Astrocyte (in vitro differentiated cells and primary cell): ENCODE results near the gene C6orf141. TPM values are rescaled to one million over a fixed set of nuclear protein-coding genes. Genes with fewer than 3 reads are reported as not detected.

Experiments
- DNase-seq: peaks from one replicate; pipeline ENCODE4 v3.0.0-alpha.2; 2010; ENCODE audit warnings: low read depth
- FAIRE-seq: peaks from 2 replicates; lab custom pipeline; 2011; peaks lifted over from hg19 to GRCh38; lab: Jason Lieb, UNC
- H2AFZ ChIP-seq: 2 replicates; pipeline ENCODE4 v1.6.0; 2012; ENCODE audit warnings: low read depth, low read length, inconsistent platforms
- H3K27ac ChIP-seq: 2 replicates; pipeline ENCODE4 v1.5.1; 2011; ENCODE audit warnings: low read depth, low read length, inconsistent platforms
- H3K27me3 ChIP-seq: 2 replicates; pipeline ENCODE4 v1.6.0; 2011; ENCODE audit warnings: low read length, inconsistent platforms; ENCODE audit not compliant: insufficient read depth
- H3K36me3 ChIP-seq: 2 replicates; pipeline ENCODE4 v1.5.1; 2011; ENCODE audit warnings: low read length, inconsistent platforms; ENCODE audit not compliant: insufficient read depth
- H3K4me1 ChIP-seq: 2 replicates; pipeline ENCODE4 v1.5.1; 2011; ENCODE audit warnings: low read length, inconsistent platforms; ENCODE audit not compliant: insufficient read depth
- H3K4me2 ChIP-seq: 2 replicates; pipeline ENCODE4 v1.6.0; 2012; ENCODE audit warnings: low read length, inconsistent platforms
- H3K4me3 ChIP-seq: 2 replicates; pipeline ENCODE4 v1.5.1; 2011; ENCODE audit warnings: low read depth, mild to moderate bottlenecking, low read length, inconsistent platforms; ENCODE audit not compliant: insufficient read depth
- H3K79me2 ChIP-seq: 2 replicates; pipeline ENCODE4 v1.6.0; 2012; ENCODE audit warnings: mild to moderate bottlenecking, low read length, inconsistent platforms; ENCODE audit not compliant: insufficient read depth
- H3K9ac ChIP-seq: 2 replicates; pipeline ENCODE4 v1.6.0; 2012; ENCODE audit warnings: mild to moderate bottlenecking, low read length, inconsistent platforms
- H3K9me3 ChIP-seq: 2 replicates; pipeline ENCODE4 v1.5.1; 2012; ENCODE audit warnings: low read depth, mild to moderate bottlenecking, low read length, inconsistent platforms; ENCODE audit not compliant: insufficient read depth
- H4K20me1 ChIP-seq: 2 replicates; pipeline ENCODE4 v1.6.0; 2012; ENCODE audit warnings: low read length, inconsistent platforms; ENCODE audit not compliant: insufficient read depth
- H3K27ac Mint-ChIP-seq: one replicate; pipeline ENCODE4 v1.8.0; 2021; ENCODE audit warnings: mild to moderate bottlenecking, mixed read lengths; ENCODE audit not compliant: unreplicated experiment
- H3K27me3 Mint-ChIP-seq: one replicate; pipeline ENCODE4 v1.8.0; 2021; ENCODE audit warnings: low read depth, mixed read lengths; ENCODE audit not compliant: unreplicated experiment
- H3K36me3 Mint-ChIP-seq: one replicate; pipeline ENCODE4 v1.8.0; 2021; ENCODE audit warnings: low read depth, mixed read lengths; ENCODE audit not compliant: unreplicated experiment
- H3K4me1 Mint-ChIP-seq: one replicate; pipeline ENCODE4 v1.8.0; 2021; ENCODE audit warnings: low read depth, mixed read lengths; ENCODE audit not compliant: unreplicated experiment
- H3K4me3 Mint-ChIP-seq: one replicate; pipeline ENCODE4 v1.8.0; 2021; ENCODE audit warnings: mild to moderate bottlenecking, moderate library complexity, mixed read lengths; ENCODE audit not compliant: unreplicated experiment
- H3K9me3 Mint-ChIP-seq: one replicate; pipeline ENCODE4 v1.8.0; 2021; ENCODE audit warnings: mild to moderate bottlenecking, mixed read lengths; ENCODE audit not compliant: unreplicated experiment
- CTCF ChIP-seq: IDR thresholded peaks from 2 replicates; pipeline ENCODE4 v1.5.1; 2011; ENCODE audit warnings: low read depth, mild to moderate bottlenecking, inconsistent platforms, low read length, moderate library complexity; ENCODE audit not compliant: insufficient read depth
- EZH2 ChIP-seq: IDR thresholded peaks from 2 replicates; pipeline ENCODE4 v1.6.1; 2012; ENCODE audit warnings: mild to moderate bottlenecking, low read length, inconsistent platforms; ENCODE audit not compliant: insufficient read depth
- total RNA-seq: library from RNA; stranded (reverse); gene quantifications from 2 replicates; pipeline ENCODE4 v1.2.1, GENCODE V29; 2021

Gene C6orf141
- total RNA-seq, 1 donor from 2014 or later, result 4.6 TPM

- no peaks in the 10 kb centered on the region for H3K9me3 ChIP-seq
- H3K79me2 ChIP-seq, result peaks cover 32% of the 10 kb centered on the region
- no peaks in the 10 kb centered on the region for H4K20me1 ChIP-seq
- TF ChIP-seq EZH2 (no peak), CTCF (no peak)
- no peak overlapping the region for H2AFZ ChIP-seq
- Mint-ChIP-seq H3K27me3 (peaks cover 11% of the 10 kb centered on the region), H3K27ac (no peak overlapping the region), H3K4me3 (no peak overlapping the region), H3K9me3 (no peaks in the 10 kb centered on the region), H3K4me1 (peaks cover 6% of the 10 kb centered on the region), H3K36me3 (no peaks in the 10 kb centered on the region)
- no peak overlapping the region for H3K4me3 ChIP-seq
- H3K27me3 ChIP-seq, result no peaks in the 10 kb centered on the region
- no peak for FAIRE-seq
- H3K4me1 ChIP-seq, result peaks cover 21% of the 10 kb centered on the region
- H3K9ac ChIP-seq, result no peak overlapping the region
- no peaks in the 10 kb centered on the region for H3K36me3 ChIP-seq
- H3K27ac ChIP-seq, result peak overlapping the region; percentile 33
- H3K4me2 ChIP-seq, result peak overlapping the region; percentile 95
- peak; percentile 79 for DNase-seq
Measured at GRCh38 chr6:49553384-49553783, 2.9 kb downstream of the C6orf141 start.

GRCh38 chr6:49555951-49556350 is 5.5 kb downstream of the C6orf141 start:
- no peaks in the 10 kb centered on the region for H3K9me3 ChIP-seq
- TF ChIP-seq CTCF (no peak), EZH2 (no peak)
- no peaks in the 10 kb centered on the region for H4K20me1 ChIP-seq
- no peak overlapping the region for H3K27ac ChIP-seq
- H3K4me2 ChIP-seq, result peak overlapping the region; percentile 19
- H3K9ac ChIP-seq, result no peak overlapping the region
- peaks cover 17% of the 10 kb centered on the region for H3K4me1 ChIP-seq
- H3K9me3 Mint-ChIP-seq, result no peaks in the 10 kb centered on the region
- H3K4me3 Mint-ChIP-seq, result no peak overlapping the region
- peaks cover 25% of the 10 kb centered on the region for H3K79me2 ChIP-seq
- no peaks in the 10 kb centered on the region for H3K36me3 ChIP-seq
- no peaks in the 10 kb centered on the region for H3K36me3 Mint-ChIP-seq
- no peak overlapping the region for H3K4me3 ChIP-seq
- FAIRE-seq (no peak), DNase-seq (no peak)
- H3K4me1 Mint-ChIP-seq, result peaks cover 6% of the 10 kb centered on the region
- no peak overlapping the region for H2AFZ ChIP-seq
- peaks cover 4% of the 10 kb centered on the region for H3K27me3 Mint-ChIP-seq
- H3K27ac Mint-ChIP-seq, result no peak overlapping the region
- no peaks in the 10 kb centered on the region for H3K27me3 ChIP-seq

GRCh38 chr6:49556429-49556837 is 6.0 kb downstream of the C6orf141 start:
- no peak overlapping the region for H3K4me3 Mint-ChIP-seq
- H3K4me1 Mint-ChIP-seq, result peaks cover 5% of the 10 kb centered on the region
- H3K27ac Mint-ChIP-seq, result no peak overlapping the region
- Histone ChIP-seq H3K27ac (peak overlapping the region; percentile 20), H3K9me3 (no peaks in the 10 kb centered on the region), H3K9ac (no peak overlapping the region), H3K4me2 (peak overlapping the region; percentile 19), H3K27me3 (no peaks in the 10 kb centered on the region), H3K79me2 (peaks cover 20% of the 10 kb centered on the region), H3K4me3 (no peak overlapping the region), H2AFZ (no peak overlapping the region), H3K36me3 (no peaks in the 10 kb centered on the region), H4K20me1 (no peaks in the 10 kb centered on the region), H3K4me1 (peaks cover 17% of the 10 kb centered on the region)
- H3K36me3 Mint-ChIP-seq, result no peaks in the 10 kb centered on the region
- no peaks in the 10 kb centered on the region for H3K9me3 Mint-ChIP-seq
- peaks cover 1% of the 10 kb centered on the region for H3K27me3 Mint-ChIP-seq
- FAIRE-seq, result no peak
- no peak for TF ChIP-seq CTCF
- TF ChIP-seq EZH2, result no peak
- peak; percentile 88 for DNase-seq
